ENCODE data around the gene MAPK14. TPM values are rescaled to one million over a fixed set of nuclear protein-coding genes. Genes with fewer than 3 reads are reported as not detected.

The MAPK14 gene
- total RNA-seq, 1 donor from 2014 or later = 46.2 TPM

GRCh38 chr6:36075656-36076055, 48.0 kb downstream of the MAPK14 start:
- TF ChIP-seq CTCF (IDR thresholded peaks at IDR 0.05; ENCODE audit: partially characterized antibody, unreplicated experiment) = no peak
- no peaks in the 10 kb centered on the region for H3K4me1 Mint-ChIP-seq (ENCODE audit: low read depth, unreplicated experiment)
- no peak overlapping the region for H3K4me3 Mint-ChIP-seq (ENCODE audit: unreplicated experiment)
- DNase-seq = no peak
- no peak overlapping the region for H3K27ac Mint-ChIP-seq (ENCODE audit: unreplicated experiment)
- H3K9me3 Mint-ChIP-seq (ENCODE audit: unreplicated experiment) = no peaks in the 10 kb centered on the region
- no peaks in the 10 kb centered on the region for H3K27me3 Mint-ChIP-seq (ENCODE audit: unreplicated experiment)
- peaks cover 7% of the 10 kb centered on the region for H3K36me3 Mint-ChIP-seq (ENCODE audit: unreplicated experiment)

GRCh38 chr6:36076178-36077063, 48.8 kb downstream of the MAPK14 start:
- H3K27me3 Mint-ChIP-seq (ENCODE audit: unreplicated experiment) = no peaks in the 10 kb centered on the region
- peaks cover 14% of the 10 kb centered on the region for H3K36me3 Mint-ChIP-seq (ENCODE audit: unreplicated experiment)
- DNase-seq = no peak
- H3K9me3 Mint-ChIP-seq (ENCODE audit: unreplicated experiment) = no peaks in the 10 kb centered on the region
- no peak overlapping the region for H3K27ac Mint-ChIP-seq (ENCODE audit: unreplicated experiment)
- no peak overlapping the region for H3K4me3 Mint-ChIP-seq (ENCODE audit: unreplicated experiment)
- H3K4me1 Mint-ChIP-seq (ENCODE audit: low read depth, unreplicated experiment) = no peaks in the 10 kb centered on the region
- TF ChIP-seq CTCF (IDR thresholded peaks at IDR 0.05; ENCODE audit: partially characterized antibody, unreplicated experiment) = no peak

GRCh38 chr6:36078159-36078558, 50.6 kb downstream of the MAPK14 start:
- no peak overlapping the region for H3K27ac Mint-ChIP-seq (ENCODE audit: unreplicated experiment)
- DNase-seq = no peak
- H3K36me3 Mint-ChIP-seq (ENCODE audit: unreplicated experiment) = peaks cover 30% of the 10 kb centered on the region
- peaks cover 2% of the 10 kb centered on the region for H3K9me3 Mint-ChIP-seq (ENCODE audit: unreplicated experiment)
- H3K4me1 Mint-ChIP-seq (ENCODE audit: low read depth, unreplicated experiment) = no peaks in the 10 kb centered on the region
- no peak overlapping the region for H3K4me3 Mint-ChIP-seq (ENCODE audit: unreplicated experiment)
- no peaks in the 10 kb centered on the region for H3K27me3 Mint-ChIP-seq (ENCODE audit: unreplicated experiment)
- TF ChIP-seq CTCF (IDR thresholded peaks at IDR 0.05; ENCODE audit: partially characterized antibody, unreplicated experiment) = no peak

GRCh38 chr6:36079601-36080000, 52.0 kb downstream of the MAPK14 start:
- H3K4me1 Mint-ChIP-seq (ENCODE audit: low read depth, unreplicated experiment) = no peaks in the 10 kb centered on the region
- TF ChIP-seq CTCF (IDR thresholded peaks at IDR 0.05; ENCODE audit: partially characterized antibody, unreplicated experiment) = no peak
- peaks cover 39% of the 10 kb centered on the region for H3K36me3 Mint-ChIP-seq (ENCODE audit: unreplicated experiment)
- H3K27me3 Mint-ChIP-seq (ENCODE audit: unreplicated experiment) = no peaks in the 10 kb centered on the region
- no peak overlapping the region for H3K27ac Mint-ChIP-seq (ENCODE audit: unreplicated experiment)
- H3K9me3 Mint-ChIP-seq (ENCODE audit: unreplicated experiment) = peaks cover 2% of the 10 kb centered on the region
- no peak overlapping the region for H3K4me3 Mint-ChIP-seq (ENCODE audit: unreplicated experiment)
- no peak for DNase-seq

- Mint-ChIP-seq H3K36me3 (ENCODE audit: unreplicated experiment) (peaks cover 59% of the 10 kb centered on the region), H3K27me3 (ENCODE audit: unreplicated experiment) (peaks cover under 1% of the 10 kb centered on the region), H3K4me3 (ENCODE audit: unreplicated experiment) (no peak overlapping the region), H3K4me1 (ENCODE audit: low read depth, unreplicated experiment) (no peaks in the 10 kb centered on the region), H3K9me3 (ENCODE audit: unreplicated experiment) (peaks cover 8% of the 10 kb centered on the region), H3K27ac (ENCODE audit: unreplicated experiment) (no peak overlapping the region)
- TF ChIP-seq CTCF (IDR thresholded peaks at IDR 0.05; ENCODE audit: partially characterized antibody, unreplicated experiment) = no peak
- DNase-seq = no peak
Observed at GRCh38 chr6:36082318-36082717, 54.7 kb downstream of the MAPK14 start.

Data from glutamatergic neuron (in vitro differentiated cells).